Lung microvascular endothelial cell (primary cell): ENCODE measurements around the gene KCNK3. TPM values are rescaled to one million over a fixed set of nuclear protein-coding genes. Genes with fewer than 3 reads are reported as not detected.

ENCODE experiments used
- DNase-seq, 2 donors: peaks; one replicate each; pipeline versions ENCODE4 v3.0.0 to v3.0.0-alpha.2; 2010; ENCODE audit warnings: low read depth in 2 of 2
- total RNA-seq: library from RNA; depleted of rRNA; stranded (reverse); fragments of >200 nt; gene quantifications from 2 replicates; pipeline ENCODE4 v1.2.1, GENCODE V29; 2014

The KCNK3 gene
- total RNA-seq, 1 donor from 2014 or later = not detected

DNA sequence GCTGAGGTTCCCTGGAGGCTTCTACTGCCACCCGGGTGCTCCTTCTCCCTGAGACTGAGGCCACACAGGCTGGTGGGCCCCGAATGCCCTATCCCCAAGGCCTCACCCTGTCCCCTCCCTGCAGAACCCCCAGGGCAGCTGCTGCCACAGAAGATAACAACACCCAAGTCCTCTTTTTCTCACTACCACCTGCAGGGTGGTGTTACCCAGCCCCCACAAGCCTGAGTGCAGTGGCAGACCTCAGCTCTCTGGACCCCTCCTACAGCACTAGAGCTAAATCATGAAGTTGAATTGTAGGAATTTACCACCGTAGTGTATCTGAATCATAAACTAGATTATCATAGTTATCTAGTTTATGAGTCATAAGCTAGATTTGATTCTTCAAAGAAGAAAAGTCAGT lies 86.0 kb downstream of the KCNK3 start:
- DNase-seq = no peak

- DNase-seq = no peak
These were observed 87.8 kb downstream of the KCNK3 start for GRCh38 chr2:26780203-26780760.

Other genes starting within 250 kb of the KCNK3 start
- gene OTOF, start 214.6 kb upstream of the KCNK3 start, total RNA-seq = 8.1 and 11.3 TPM in 2 replicates
- gene CIB4, start 51.4 kb upstream of the KCNK3 start, total RNA-seq = not detected in 2 replicates
- 23.1 and 38.3 TPM in 2 replicates for gene SLC35F6, start 71.6 kb downstream of the KCNK3 start, total RNA-seq
- gene CENPA, start 93.3 kb downstream of the KCNK3 start, total RNA-seq = 2.8 and 7.8 TPM in 2 replicates
- not detected in 2 replicates for gene DPYSL5, start 155.4 kb downstream of the KCNK3 start, total RNA-seq